Ovary (tissue), 3 donors: ENCODE measurements around the gene SLMAP.

Experiments used
- EP300 ChIP-seq: sonication (generic); formaldehyde crosslinking; IDR thresholded peaks from one replicate; pipeline ENCODE4 v1.6.1; 2017; ENCODE audit warnings: antibody characterized with exemption
- POLR2A ChIP-seq: fragments of 450-650 bp; IDR thresholded peaks from one replicate; pipeline ENCODE4 v1.6.1; 2017; ENCODE audit warnings: antibody characterized with exemption, mild to moderate bottlenecking, moderate library complexity
- TF ChIP-seq, protein P1 (sequence below), 3 donors: fragments of 450-650 bp in 2 of 3; fragments of 200-600 bp in 1 of 3; IDR thresholded peaks; one replicate each; pipeline versions ENCODE4 v1.5.1 to v1.8.0; 2016 to 2022; ENCODE audit warnings: antibody characterized with exemption in 3 of 3, mild to moderate bottlenecking in 1 of 3
- donor health status: DM: no; HTN: no; CAD: no.

DNA sequence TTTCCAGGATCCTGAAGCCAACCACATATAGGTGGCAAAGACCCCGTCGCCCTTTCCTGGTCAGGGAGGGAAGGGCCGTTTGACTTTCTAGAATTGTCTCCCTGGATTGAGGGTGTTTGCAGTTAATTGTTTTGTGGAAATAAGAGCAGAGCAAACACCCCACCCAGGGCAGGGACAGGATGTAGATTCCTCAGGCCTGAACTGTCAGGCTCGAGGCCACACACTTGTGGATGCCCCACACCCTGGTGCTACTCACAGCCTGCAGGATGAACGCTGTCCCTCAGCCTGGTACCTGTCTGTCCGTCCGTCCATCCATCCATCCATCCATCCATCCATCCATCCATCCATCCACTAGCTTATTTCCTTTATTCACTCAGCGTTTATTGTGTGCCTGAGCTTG is 222.2 kb downstream of the SLMAP start:
- TF ChIP-seq, protein P1, sequence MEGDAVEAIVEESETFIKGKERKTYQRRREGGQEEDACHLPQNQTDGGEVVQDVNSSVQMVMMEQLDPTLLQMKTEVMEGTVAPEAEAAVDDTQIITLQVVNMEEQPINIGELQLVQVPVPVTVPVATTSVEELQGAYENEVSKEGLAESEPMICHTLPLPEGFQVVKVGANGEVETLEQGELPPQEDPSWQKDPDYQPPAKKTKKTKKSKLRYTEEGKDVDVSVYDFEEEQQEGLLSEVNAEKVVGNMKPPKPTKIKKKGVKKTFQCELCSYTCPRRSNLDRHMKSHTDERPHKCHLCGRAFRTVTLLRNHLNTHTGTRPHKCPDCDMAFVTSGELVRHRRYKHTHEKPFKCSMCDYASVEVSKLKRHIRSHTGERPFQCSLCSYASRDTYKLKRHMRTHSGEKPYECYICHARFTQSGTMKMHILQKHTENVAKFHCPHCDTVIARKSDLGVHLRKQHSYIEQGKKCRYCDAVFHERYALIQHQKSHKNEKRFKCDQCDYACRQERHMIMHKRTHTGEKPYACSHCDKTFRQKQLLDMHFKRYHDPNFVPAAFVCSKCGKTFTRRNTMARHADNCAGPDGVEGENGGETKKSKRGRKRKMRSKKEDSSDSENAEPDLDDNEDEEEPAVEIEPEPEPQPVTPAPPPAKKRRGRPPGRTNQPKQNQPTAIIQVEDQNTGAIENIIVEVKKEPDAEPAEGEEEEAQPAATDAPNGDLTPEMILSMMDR (IDR thresholded peaks at IDR 0.05), result no peak
- TF ChIP-seq EP300 (no peak), POLR2A (no peak)
